ENCODE measurements around the gene BSN. TPM values are rescaled to one million over a fixed set of nuclear protein-coding genes. Genes with fewer than 3 reads are reported as not detected.

Gene BSN
- total RNA-seq, 1 experiment from 2014 or later = 0.37 TPM

DNA sequence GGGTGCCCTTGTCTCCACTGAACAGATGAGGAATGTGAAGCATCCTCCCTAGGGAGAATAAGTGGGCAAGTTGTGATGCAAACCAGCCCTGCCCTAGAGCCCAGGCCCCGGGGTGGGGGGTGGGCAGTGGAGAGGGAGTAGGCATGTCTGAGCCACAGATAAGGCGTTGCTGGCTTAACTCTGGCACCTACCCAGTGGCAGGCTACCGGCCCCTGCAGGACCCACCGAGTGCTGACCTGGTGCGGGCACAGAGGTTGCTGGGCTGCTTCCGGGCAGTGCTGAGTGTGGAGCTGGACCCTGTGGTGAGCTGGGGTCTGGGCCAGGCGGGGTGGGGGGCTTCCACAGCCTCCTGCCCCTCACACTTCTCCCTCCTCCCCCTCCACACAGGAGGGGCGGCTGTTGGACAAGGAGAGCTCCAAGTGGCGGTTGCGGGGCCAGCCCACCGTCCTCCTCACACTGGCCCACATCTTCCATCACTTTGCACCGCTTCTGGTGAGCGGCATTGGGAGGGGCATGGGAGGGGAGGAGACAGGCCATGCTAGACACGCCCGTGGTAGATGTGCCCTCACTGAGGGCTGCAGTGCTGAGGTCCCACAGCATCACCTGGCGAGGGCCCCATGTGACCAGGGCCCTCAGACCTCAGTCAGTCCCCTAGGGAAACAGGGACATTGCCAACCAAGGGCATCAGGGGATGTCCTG lies 145.2 kb downstream of the BSN start:
- Mint-ChIP-seq H3K4me3 (ENCODE audit: unreplicated experiment) (no peak overlapping the region), H3K27ac (ENCODE audit: low read depth, unreplicated experiment) (no peak overlapping the region), H3K36me3 (ENCODE audit: insufficient read depth, unreplicated experiment) (peaks cover 7% of the 10 kb centered on the region), H3K4me1 (ENCODE audit: insufficient read depth, unreplicated experiment) (no peaks in the 10 kb centered on the region), H3K9me3 (ENCODE audit: unreplicated experiment) (no peaks in the 10 kb centered on the region), H3K27me3 (ENCODE audit: insufficient read depth, unreplicated experiment) (no peaks in the 10 kb centered on the region)
- intact Hi-C loops (cut with micrococcal nuclease) = no loop called here
- CTCF ChIA-PET = interaction anchor here (0.8 to 1.7 kb wide), 3 partner anchors 108 to 266 kb away, joined by 3 to 4 read pairs (median 3); no protein-coding TSS in a partner anchor
- TF ChIP-seq, protein P1, sequence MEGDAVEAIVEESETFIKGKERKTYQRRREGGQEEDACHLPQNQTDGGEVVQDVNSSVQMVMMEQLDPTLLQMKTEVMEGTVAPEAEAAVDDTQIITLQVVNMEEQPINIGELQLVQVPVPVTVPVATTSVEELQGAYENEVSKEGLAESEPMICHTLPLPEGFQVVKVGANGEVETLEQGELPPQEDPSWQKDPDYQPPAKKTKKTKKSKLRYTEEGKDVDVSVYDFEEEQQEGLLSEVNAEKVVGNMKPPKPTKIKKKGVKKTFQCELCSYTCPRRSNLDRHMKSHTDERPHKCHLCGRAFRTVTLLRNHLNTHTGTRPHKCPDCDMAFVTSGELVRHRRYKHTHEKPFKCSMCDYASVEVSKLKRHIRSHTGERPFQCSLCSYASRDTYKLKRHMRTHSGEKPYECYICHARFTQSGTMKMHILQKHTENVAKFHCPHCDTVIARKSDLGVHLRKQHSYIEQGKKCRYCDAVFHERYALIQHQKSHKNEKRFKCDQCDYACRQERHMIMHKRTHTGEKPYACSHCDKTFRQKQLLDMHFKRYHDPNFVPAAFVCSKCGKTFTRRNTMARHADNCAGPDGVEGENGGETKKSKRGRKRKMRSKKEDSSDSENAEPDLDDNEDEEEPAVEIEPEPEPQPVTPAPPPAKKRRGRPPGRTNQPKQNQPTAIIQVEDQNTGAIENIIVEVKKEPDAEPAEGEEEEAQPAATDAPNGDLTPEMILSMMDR (IDR thresholded peaks at IDR 0.05; ENCODE audit: unreplicated experiment) = no peak
- POLR2A ChIA-PET = no interaction called here
- BruUV-seq (replicated peaks) = no TSS peak
- DNase-seq (ENCODE audit: unreplicated experiment) = no peak

DNA sequence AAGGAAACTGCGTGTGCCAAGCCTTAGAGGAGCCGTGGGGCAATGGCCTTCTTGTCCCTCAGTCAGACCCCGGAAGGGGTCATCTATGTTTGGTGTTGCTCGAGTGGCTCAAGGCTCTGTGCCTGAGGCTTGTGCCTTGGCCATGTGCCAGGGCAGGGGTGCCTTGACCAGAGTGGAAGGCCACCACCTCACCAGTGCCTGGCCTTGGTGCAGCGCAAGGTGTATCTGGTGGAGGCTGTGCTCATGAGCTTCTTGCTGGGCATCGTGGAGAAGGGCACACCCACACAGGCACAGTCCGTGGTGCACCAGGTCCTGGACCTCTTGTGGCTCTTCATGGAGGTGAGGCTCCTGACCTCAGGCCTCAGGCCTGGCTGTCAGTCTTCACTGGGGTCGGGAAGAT lies 145.7 kb downstream of the BSN start:
- POLR2A ChIA-PET = no interaction called here
- no TSS peak for BruUV-seq (replicated peaks)
- no peaks in the 10 kb centered on the region for H3K27me3 Mint-ChIP-seq (ENCODE audit: insufficient read depth, unreplicated experiment)
- DNase-seq (ENCODE audit: unreplicated experiment) = no peak
- CTCF ChIA-PET = interaction anchor here (0.9 to 1.7 kb wide), 2 partner anchors 108 to 206 kb away, joined by 3 to 4 read pairs; no protein-coding TSS in a partner anchor
- H3K36me3 Mint-ChIP-seq (ENCODE audit: insufficient read depth, unreplicated experiment) = peaks cover 7% of the 10 kb centered on the region
- H3K4me3 Mint-ChIP-seq (ENCODE audit: unreplicated experiment) = no peak overlapping the region
- H3K9me3 Mint-ChIP-seq (ENCODE audit: unreplicated experiment) = no peaks in the 10 kb centered on the region
- H3K4me1 Mint-ChIP-seq (ENCODE audit: insufficient read depth, unreplicated experiment) = no peaks in the 10 kb centered on the region
- H3K27ac Mint-ChIP-seq (ENCODE audit: low read depth, unreplicated experiment) = no peak overlapping the region
- TF ChIP-seq, protein P1 (IDR thresholded peaks at IDR 0.05; ENCODE audit: unreplicated experiment) = no peak
- intact Hi-C loops (cut with micrococcal nuclease) = no loop called here

- TF ChIP-seq, protein P1 (IDR thresholded peaks at IDR 0.05; ENCODE audit: unreplicated experiment) = peak; percentile 13
- H3K36me3 Mint-ChIP-seq (ENCODE audit: insufficient read depth, unreplicated experiment) = peaks cover 7% of the 10 kb centered on the region
- intact Hi-C loops (cut with micrococcal nuclease) = no loop called here
- BruUV-seq (replicated peaks) = no TSS peak
- DNase-seq (ENCODE audit: unreplicated experiment) = no peak
- ChIA-PET POLR2A (interaction anchor here (1.8 kb wide), 1 partner anchor 23 kb away, joined by 4 read pairs; the partner anchor contains the start of gene GMPPB), CTCF (interaction anchor here (0.7 to 2.4 kb wide), 9 partner anchors 9 to 731 kb away, joined by 3 to 15 read pairs (median 3); partner anchors contain the start of gene IP6K1)
- no peaks in the 10 kb centered on the region for H3K4me1 Mint-ChIP-seq (ENCODE audit: insufficient read depth, unreplicated experiment)
- no peak overlapping the region for H3K27ac Mint-ChIP-seq (ENCODE audit: low read depth, unreplicated experiment)
- no peak overlapping the region for H3K4me3 Mint-ChIP-seq (ENCODE audit: unreplicated experiment)
- no peaks in the 10 kb centered on the region for H3K9me3 Mint-ChIP-seq (ENCODE audit: unreplicated experiment)
- no peaks in the 10 kb centered on the region for H3K27me3 Mint-ChIP-seq (ENCODE audit: insufficient read depth, unreplicated experiment)
Measured at GRCh38 chr3:49700453-49701128, 146.3 kb downstream of the BSN start.

GRCh38 chr3:49701388-49702077 lies 147.3 kb downstream of the BSN start:
- ChIA-PET CTCF (interaction anchor here (0.6 to 2.4 kb wide), 15 partner anchors 9 to 732 kb away, joined by 3 to 15 read pairs (median 3); partner anchors contain the start of gene IP6K1), POLR2A (interaction anchor here (1.8 kb wide), 1 partner anchor 22 kb away, joined by 4 read pairs; the partner anchor contains the start of gene GMPPB)
- DNase-seq (ENCODE audit: unreplicated experiment) = no peak
- intact Hi-C loops (cut with micrococcal nuclease) = no loop called here
- BruUV-seq (replicated peaks) = no TSS peak
- no peaks in the 10 kb centered on the region for H3K9me3 Mint-ChIP-seq (ENCODE audit: unreplicated experiment)
- no peak overlapping the region for H3K4me3 Mint-ChIP-seq (ENCODE audit: unreplicated experiment)
- no peaks in the 10 kb centered on the region for H3K4me1 Mint-ChIP-seq (ENCODE audit: insufficient read depth, unreplicated experiment)
- no peaks in the 10 kb centered on the region for H3K27me3 Mint-ChIP-seq (ENCODE audit: insufficient read depth, unreplicated experiment)
- no peak overlapping the region for H3K27ac Mint-ChIP-seq (ENCODE audit: low read depth, unreplicated experiment)
- TF ChIP-seq, protein P1 (IDR thresholded peaks at IDR 0.05; ENCODE audit: unreplicated experiment) = no peak
- H3K36me3 Mint-ChIP-seq (ENCODE audit: insufficient read depth, unreplicated experiment) = peaks cover 4% of the 10 kb centered on the region
